ENCODE data around the gene PRAMEF20.
"Not testable (repeated sequence)": the region's sequence is repeated elsewhere in the genome, so short reads cannot be mapped to it uniquely, and the experiment has no call there.

The PRAMEF20 gene

DNA sequence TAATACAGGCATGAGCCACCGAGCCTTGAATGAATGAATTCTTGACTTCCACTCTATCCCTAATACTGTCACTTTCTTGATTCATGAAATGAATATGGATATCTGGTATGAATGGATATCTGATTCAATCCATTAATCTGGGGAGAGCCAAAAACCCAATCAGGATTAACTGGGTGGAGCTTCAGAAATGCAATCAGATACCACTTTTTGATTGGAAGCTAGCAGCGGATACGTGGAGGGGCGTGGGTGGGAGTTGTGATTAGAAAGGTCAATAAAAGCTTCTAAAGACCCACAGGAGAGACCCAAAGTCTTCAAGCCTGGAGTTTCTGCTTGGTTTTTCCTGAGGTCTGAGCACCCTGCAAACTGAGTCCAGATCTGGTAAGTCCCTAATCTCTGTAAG is at the start of gene PRAMEF20:
Gene PRAMEF20, plus strand, starts transcription at position 301 of the 400 bp plus-strand sequence. CDS start 5,905 bp downstream, outside the sequence.
- not testable (repeated sequence) for DNase-seq

DNA sequence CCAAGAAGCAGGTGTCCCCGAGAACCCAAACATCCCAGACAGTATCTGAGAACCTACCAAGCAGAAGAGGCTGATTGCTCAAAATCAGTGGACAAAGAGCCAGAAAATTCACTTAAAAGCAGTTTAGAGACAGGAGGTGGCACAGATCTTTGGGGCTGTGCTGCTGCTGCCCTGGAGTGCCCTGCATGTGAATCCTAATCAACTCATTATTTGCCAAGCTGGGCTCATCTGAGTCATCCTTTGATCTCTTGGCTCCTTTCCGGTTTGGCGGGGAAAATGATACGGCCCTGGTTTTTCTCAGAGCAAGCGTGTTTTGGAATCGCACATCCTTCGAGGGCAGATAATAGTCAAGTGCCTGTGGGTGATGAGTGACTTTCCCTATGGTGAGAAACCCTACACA is 47.9 kb upstream of the PRAMEF20 start:
- not testable (repeated sequence) for DNase-seq

DNA sequence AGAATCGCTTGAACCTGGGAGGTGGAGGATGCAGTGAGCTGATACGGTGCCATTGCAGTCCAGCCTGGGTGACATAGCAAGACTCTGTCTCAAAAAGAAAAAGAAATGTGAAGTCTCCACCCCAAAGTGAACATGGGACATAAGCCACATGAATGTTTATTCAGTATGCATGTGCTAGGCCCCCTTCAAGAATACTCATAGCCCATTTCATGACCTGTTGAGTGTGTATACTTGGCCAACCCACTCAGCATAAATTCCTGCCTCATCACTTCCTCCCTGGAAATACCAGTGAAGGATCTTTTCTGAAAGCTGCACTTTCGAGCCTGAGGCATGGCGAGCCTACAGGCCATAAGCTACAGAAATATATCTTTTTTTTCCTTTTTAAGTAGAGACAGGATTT is 45.3 kb upstream of the PRAMEF20 start:
- DNase-seq = not testable (repeated sequence)

DNA sequence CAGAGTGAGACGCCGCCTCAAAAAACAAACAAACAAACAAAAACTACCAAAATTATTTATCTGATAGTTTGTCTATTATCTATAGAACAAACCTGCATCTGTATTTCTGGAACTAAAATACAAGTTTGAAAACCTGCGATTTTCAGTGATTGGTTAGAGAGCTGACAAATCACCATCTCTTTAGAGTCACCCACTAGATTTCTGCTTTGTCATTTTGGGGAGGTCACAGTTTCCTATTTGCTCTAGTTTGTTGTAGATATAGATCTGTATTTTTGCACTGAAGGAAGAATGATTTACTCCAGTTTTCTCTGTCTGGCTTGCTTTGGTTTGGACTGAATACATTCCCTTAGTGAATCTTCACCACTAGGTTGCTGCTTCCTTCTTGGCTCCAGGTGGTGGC is 43.7 kb upstream of the PRAMEF20 start:
- DNase-seq = not testable (repeated sequence)

DNA sequence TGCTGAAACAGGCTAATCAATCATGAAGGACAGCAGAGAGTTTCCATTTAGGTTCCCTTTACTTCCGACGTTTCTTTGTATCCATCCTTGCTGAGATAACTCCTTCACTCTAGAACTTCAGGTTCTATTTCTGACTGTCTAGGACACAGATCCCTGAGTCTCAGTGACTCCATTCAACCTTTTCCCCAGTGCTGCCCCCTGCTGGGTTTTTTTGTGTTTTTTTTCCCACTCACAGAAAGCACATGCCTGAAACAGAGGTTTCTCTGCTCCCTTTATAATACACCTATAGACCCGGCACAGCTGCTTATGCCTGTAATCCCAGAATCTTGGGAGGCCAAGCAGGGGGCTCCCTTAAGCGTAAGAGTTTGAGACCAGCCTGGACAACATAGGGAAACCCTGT is 41.7 kb upstream of the PRAMEF20 start:
- not testable (repeated sequence) for DNase-seq

DNA sequence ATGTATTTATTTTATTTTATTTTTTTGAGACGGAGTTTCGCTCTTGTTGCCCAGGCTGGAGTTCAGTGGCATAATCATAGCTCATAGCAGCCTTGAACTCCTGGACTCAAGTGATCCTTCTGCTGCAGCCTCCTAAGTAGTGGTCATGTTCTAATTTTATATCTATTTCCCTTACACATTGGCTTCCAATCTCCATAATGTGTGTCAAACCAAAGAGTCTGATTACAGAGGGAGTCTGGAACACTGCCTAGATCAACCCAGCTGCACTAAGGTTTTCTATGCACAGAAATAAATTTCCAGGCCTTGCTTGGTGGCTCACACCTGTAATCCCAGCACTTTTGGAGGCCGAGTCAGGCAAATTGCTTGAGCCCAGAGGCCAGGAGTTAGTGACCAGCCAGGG is 31.3 kb upstream of the PRAMEF20 start:
- DNase-seq = not testable (repeated sequence)

DNA sequence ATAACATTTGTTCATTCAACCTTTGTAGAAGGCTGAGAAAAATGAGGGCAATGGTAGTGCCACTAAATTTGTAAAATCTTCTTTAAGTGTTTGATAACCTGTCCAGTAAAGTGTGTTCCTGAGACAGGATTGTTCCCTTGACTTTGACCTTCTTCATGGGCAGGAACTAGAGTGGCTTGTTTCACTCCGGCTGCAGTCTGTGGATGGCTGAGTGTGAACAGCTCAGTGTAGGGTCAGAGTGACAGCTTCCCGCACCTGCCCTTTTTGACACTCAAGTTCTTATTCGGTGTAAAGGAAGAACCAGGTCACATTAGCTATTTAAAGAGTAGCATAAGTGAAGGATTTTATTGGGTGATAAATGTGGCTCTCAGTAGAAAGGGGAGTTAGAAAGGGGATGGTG is 29.9 kb upstream of the PRAMEF20 start:
- DNase-seq = not testable (repeated sequence)

DNA sequence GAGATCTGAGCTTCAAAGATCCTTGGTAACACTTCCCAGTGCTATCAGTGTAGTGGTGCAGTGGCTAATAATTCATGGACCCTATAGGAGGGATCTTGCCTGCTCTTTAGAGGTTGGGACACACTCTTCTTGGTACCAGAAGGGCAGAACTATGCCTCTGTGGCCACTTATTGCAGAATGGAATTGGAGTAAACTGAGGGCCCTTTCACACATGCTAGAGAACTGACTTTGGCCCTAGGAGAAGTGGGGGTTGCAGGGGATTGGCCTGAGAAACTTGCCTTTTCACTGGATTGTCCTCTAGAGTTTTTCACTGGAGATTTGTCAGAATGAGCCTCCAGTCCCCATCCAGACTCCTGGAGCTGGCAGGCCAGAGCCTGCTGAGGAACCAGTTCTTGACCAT is 20.9 kb upstream of the PRAMEF20 start, which contains the start of gene PRAMEF17:
Gene PRAMEF17, plus strand, starts transcription at position 301 of the 400 bp plus-strand sequence. Its CDS starts 26 bp downstream, at position 327.
- DNase-seq = not testable (repeated sequence)

DNA sequence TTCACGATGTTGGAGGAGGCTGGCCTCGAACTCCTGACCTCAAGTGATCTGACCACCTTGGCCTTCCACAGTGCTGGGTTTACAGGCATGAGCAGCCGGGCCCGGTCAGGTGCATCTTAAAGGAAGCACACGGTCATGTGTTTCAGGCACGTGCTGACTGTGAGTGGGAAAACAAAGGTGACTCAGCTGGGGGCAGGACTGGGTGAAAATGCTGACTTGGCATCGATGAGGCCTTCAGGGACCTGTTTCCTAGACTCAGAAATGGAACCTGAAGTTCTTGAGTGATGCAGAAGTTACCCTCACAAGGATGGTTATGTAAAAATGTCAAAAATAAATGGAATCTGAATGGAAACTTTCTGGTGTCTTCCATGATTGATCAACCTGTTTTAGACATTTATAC is 17.2 kb upstream of the PRAMEF20 start:
- DNase-seq = not testable (repeated sequence)

DNA sequence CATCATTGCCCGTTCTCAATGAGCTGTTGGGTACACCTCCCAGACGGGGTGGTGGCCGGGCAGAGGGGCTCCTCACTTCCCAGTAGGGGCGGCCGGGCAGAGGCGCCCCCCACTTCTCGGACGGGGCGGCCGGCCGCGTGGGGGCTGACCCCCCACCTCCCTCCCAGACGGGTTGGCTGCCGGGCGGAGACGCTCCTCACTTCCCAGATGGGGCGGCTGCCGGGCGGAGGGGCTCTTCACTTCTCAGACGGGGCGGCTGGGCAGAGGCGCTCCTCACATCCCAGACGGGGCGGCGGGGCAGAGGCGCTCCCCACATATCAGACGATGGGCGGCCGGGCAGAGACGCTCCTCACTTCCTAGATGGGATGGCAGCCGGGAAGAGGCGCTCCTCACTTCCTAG is 15.5 kb upstream of the PRAMEF20 start:
- not testable (repeated sequence) for DNase-seq

DNA sequence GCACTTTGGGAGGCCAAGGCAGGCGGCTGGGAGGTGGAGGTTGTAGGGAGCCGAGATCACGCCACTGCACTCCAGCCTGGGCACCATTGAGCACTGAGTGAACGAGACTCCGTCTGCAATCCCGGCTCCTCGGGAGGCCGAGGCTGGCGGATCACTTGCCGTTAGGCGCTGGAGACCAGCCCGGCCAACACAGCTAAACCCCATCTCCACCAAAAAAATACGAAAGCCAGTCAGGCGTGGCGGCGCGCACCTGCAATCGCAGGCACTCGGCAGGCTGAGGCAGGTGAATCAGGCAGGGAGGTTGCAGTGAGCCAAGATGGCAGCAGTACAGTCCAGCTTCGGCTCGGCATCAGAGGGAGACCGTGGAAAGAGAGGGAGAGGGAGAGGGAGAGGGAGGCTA is 14.9 kb upstream of the PRAMEF20 start:
- DNase-seq = not testable (repeated sequence)

DNA sequence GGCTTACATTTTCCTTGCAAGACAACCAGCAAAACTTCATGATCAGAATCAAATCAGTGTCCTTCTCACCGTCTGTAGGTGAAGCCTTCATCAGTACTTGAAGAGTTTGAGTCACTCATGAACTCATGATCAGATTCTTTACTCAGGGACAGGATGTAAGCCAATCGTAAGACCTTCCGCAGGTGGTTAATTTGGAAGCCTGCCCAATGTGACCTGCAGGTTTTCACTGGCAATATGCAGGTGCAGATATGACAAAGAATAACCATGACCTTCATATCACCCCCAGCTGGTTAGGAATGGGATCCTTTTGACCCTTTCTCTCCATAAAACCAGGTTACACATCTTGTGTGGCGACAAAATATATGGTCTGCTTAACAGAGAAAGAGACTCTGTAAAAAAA is 2.4 kb upstream of the PRAMEF20 start:
- no peak for DNase-seq

DNA sequence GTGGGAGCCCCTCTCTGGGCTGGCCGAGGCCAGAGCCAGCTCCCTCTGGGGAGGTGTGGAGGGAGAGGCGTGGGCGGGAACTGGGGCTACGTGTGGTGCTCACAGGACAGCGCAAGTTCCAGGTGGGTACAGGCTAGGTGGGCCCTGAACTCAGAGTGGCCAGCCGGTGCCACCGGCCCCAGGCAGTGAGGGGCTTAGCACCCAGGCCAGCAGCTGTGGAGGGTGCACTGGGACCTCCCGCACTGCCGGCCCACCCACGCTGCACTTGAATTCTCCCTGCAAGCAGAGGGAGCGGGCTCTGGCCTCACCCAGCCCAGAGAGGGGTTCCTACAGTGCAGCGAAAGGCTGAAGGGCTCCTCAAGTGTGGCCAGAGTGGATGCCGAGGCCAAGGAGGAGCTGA is 20.2 kb downstream of the PRAMEF20 start:
- DNase-seq = no peak

DNA sequence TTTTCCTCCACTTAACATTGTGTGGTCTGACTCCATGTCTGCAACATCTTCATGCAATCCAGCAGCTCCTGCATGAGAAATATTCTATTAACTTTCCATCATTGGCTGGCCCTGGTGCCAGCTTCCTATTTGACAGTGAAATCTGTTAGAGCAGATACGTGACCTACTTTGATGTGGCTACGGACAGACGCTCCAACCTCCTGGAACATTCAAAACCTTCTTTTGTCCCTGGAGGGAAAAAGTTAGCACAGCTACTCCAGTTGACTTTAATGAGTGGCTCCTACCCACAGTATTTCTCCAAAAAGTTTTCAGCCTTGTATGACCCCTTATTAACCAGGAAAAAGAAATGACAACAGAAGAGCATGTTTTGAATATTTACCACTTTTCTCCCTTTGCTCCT is 22.0 kb downstream of the PRAMEF20 start:
- DNase-seq = no peak

DNA sequence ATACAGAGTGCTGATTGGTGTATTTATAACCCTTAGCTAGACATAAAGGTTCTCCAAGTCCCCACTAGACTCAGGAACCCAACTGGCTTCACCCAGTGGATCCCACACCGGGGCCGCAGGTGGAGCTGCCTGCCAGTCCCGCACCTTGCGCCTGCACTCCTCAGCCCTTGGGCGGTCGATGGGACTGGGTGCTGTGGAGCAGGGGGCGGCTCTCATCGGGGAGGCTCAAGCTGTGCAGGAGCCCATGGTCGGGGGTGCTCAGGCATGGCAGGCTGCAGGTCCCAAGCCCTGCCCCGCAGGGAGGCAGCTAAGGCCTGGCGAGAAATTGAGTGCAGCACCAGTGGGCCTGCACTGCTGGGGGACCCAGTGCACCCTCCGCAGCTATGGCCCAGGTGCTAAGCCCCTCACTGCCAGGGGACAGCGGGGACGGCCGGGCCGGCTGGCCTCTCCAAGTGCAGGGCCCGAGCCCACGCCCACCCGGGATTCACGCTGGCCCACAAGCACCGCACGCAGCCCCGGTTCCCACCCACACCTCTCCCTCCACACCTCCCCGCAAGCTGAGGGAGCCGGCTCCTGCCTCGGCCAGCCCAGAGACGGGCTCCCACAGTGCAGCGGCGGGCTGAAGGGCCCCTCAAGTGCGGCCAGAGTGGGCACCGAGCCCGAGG is 23.6 kb downstream of the PRAMEF20 start:
- not testable (repeated sequence) for DNase-seq

DNA sequence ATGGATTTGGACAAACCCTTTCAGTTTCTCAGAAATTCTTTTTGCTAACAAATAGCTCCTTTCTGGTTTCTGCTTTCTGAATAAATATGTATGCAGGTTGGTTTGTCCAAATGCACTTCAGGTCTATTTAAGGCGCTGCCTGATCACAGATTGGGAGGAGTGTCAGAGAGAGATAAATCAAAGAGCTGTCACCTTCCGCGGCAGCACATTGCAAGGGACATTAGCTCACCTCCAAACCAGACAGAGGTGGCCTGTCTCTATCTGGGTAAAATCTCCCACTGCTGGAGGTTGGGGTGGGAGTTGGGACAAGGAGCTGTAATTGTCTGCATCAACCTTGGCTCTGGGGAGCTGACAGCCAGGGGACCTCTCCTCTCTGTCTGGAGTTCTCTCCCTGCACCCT is 25.2 kb downstream of the PRAMEF20 start:
- DNase-seq = no peak

DNA sequence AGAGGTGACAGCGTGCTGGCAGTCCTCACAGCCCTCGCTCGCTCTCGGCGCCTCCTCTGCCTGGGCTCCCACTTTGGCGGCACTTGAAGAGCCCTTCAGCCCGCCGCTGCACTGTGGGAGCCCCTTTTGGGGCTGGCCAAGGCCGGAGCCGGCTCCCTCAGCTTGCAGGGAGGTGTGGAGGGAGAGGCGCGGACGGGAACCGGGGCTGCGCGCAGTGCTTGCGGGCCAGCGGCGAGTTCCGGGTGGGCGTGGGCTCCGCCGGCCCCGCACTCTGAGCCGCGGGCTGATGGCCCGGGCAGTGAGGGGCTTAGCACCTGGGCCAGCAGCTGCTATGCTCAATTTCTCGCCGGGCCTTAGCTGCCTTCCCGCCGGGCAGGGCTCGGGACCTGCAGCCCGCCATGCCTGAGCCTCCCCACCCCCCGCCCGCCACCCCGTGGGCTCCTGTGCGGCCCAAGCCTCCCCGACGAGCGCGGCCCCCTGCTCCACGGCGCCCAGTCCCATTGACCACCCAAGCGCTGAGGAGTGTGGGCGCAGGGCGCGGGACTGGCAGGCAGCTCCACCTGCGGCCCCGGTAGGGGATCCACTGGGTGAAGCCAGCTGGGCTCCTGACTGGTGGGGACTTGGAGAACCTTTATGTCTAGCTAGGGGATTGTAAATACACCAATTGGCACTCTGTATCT is 29.0 kb downstream of the PRAMEF20 start:
- DNase-seq = not testable (repeated sequence)

DNA sequence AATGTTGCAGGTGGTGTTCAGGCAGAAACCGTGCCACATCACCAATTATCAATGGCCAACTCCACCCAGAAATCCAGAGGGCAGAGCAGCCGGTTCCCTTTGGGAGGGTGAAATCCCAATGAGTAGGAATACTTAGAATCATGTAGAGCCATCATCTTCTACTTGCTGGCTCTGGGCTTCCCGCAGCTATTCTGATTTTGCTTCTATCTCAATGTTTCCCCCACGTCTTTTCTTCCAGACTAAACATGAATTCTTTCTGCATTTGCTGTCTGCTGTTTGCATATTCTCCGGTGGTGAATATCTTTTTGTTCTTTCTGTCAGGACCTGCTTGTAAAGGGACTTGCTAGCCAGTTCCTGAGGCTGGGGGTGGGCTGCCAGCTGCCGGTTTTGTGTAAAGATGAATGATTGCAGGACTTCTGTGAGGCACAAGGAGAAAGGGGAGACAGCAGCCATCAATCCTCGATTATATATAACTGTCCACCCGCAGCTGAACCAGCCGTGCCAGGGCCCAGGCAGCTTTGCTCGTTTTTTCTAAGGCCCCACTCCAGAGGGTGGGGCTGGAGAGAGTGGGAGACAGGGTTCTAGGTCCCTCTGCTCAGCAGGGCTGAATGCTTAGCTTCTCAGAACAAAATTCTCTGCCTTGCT is 33.2 kb downstream of the PRAMEF20 start:
- no peak for DNase-seq

DNA sequence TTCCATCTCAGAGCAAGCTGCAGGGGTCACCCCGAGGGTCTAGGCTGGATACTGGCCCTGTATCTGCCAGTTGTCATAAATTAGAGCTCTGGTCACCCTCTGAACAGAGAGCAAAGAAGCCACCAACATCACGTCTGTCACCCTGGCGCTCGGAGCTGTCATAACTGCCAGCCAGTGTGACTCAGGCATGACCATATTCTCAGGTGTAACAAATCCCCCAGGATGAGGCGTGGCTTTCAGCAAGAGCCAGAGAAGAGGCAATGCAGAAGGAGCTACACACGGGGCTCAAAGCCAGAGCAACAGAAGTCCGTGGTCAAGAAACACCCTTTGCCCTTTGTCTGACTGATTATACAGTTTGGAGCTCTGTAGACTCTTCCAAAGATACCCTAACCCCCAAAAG is 40.0 kb downstream of the PRAMEF20 start:
- DNase-seq = no peak

DNA sequence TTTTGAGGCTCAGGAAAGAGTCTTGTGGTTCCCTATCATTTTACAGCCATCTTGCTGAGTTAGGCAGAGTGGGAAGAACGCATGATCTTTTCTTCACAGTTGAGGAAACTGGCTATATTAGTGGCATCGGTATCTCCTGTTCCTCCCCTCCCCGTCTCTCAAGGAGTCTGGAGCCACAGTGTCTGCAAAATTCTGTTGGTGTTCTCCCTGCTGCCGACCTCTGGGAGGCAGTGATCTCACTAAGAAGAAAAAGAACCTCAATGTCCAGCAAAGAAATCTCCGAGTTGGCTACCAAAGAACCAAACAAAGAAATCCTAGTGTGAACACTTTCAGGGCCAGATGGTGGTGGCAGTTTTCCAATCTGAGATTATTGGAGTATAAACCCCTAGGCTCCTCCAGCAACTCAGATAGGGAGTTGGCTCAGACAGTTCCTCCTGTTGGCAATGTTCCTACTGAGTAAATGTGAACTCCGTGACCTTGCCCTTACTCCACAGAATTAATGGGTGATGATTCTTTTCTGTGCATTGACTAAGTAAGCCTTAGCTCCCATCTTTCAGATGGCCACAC is 41.2 kb downstream of the PRAMEF20 start:
- no peak for DNase-seq

DNA sequence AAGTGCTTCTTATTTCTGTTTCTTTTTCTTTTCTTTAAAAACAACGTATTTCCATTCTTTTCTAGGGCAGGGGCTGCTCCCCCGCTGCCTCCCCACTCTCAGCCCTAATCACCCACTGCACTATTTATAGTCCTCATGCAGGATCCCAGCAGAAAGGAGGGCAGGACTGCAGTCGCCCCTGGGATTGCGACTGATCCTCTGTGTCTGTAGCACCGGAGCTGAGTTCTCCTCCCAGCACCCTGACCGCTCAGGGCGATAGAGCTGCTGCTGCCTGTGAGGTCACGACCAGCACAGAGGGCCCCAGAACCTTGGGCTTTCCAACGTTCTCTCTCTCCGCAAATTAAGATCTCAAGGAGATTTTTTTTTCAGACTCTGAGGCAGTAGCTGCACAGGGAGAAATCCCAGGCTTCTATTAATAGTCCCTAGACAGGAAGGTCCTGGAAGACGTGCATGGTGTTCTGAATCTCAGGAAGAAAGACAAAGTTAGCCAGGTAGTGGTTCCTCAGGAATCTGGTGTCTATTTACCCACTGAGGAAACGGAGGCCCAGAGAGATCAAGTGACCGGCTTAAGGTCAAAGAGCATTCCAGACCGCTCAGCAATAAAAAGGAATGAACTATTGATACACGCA is 46.8 kb downstream of the PRAMEF20 start:
- DNase-seq = no peak

DNA sequence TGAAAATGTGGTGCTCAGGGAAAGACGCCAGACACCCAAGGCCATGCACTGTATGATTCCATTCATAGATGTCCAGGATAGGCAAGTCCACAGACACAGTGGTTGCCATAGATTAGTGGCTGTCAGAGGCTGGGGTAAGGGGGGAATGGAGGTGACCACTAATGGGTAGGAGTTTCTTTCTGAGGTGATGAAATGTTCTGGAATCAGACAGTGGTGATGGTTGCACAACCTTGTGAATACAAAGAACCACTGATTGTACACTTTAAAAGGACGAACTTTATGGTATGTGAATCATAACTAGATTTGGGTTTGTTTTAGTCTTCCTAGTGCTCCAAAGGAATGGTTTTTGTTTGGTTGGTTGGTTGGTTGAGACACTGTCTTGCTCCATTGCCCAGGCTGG is 51.7 kb downstream of the PRAMEF20 start:
- DNase-seq = no peak

DNA sequence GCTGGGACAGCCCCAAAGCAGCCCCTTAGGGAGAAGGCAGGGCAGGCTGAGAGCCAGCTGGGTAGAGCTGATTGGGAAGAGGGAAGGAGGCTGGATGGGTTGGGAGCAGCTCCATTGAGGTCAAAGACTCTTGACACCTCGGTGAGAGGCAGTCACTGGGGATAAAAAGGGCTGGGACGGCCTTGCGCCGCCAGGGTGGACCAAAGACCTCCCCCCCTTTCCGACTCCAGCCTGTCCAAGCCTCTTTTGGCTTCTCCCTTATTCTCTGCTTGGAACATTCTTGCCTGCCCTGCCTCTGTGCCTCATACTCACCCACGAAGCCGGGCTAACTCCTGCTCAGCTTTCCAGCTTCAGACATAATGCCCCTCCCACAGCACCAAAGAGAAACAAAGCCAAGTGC is 52.4 kb downstream of the PRAMEF20 start:
- no peak for DNase-seq
